Lower leg skin (tissue), 3 donors: ENCODE data around the gene CDKN2A.

Source experiments
- POLR2A ChIP-seq, 2 donors: fragments of 450-650 bp; IDR thresholded peaks; one replicate each; pipeline ENCODE4 v1.6.1; 2016 to 2017; ENCODE audit warnings: antibody characterized with exemption in 2 of 2, mild to moderate bottlenecking in 1 of 2, moderate library complexity in 1 of 2
- TF ChIP-seq, protein P1 (sequence below), 3 donors: fragments of 450-650 bp; IDR thresholded peaks; one replicate each; pipeline ENCODE4 v1.5.1; 2016; ENCODE audit warnings: antibody characterized with exemption in 3 of 3, mild to moderate bottlenecking in 3 of 3, moderate library complexity in 2 of 3

- TF ChIP-seq, protein P1, sequence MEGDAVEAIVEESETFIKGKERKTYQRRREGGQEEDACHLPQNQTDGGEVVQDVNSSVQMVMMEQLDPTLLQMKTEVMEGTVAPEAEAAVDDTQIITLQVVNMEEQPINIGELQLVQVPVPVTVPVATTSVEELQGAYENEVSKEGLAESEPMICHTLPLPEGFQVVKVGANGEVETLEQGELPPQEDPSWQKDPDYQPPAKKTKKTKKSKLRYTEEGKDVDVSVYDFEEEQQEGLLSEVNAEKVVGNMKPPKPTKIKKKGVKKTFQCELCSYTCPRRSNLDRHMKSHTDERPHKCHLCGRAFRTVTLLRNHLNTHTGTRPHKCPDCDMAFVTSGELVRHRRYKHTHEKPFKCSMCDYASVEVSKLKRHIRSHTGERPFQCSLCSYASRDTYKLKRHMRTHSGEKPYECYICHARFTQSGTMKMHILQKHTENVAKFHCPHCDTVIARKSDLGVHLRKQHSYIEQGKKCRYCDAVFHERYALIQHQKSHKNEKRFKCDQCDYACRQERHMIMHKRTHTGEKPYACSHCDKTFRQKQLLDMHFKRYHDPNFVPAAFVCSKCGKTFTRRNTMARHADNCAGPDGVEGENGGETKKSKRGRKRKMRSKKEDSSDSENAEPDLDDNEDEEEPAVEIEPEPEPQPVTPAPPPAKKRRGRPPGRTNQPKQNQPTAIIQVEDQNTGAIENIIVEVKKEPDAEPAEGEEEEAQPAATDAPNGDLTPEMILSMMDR (IDR thresholded peaks at IDR 0.05): no peak
- no peak for TF ChIP-seq POLR2A (IDR thresholded peaks at IDR 0.05)
Observed at GRCh38 chr9:22029231-22029630, 35.0 kb upstream of the CDKN2A start.
